C4-2B (cell line): ENCODE measurements around the gene LCE6A.

Source experiments
- H3K27ac ChIP-seq: fragments of 450-650 bp; 2 replicates; pipeline ENCODE4 v1.5.1; 2017
- ZFX ChIP-seq: fragments of 450-650 bp; IDR thresholded peaks from 2 replicates; pipeline ENCODE4 v1.6.1; 2017
- TF ChIP-seq, protein P1 (sequence below): fragments of 450-650 bp; conservative IDR thresholded peaks from 2 replicates; pipeline ENCODE4 v1.5.1; 2017; ENCODE audit warnings: mild to moderate bottlenecking

The LCE6A gene

GRCh38 chr1:152873495-152873894, 30.8 kb downstream of the LCE6A start:
- no peak overlapping the region for H3K27ac ChIP-seq
- TF ChIP-seq, protein P1, sequence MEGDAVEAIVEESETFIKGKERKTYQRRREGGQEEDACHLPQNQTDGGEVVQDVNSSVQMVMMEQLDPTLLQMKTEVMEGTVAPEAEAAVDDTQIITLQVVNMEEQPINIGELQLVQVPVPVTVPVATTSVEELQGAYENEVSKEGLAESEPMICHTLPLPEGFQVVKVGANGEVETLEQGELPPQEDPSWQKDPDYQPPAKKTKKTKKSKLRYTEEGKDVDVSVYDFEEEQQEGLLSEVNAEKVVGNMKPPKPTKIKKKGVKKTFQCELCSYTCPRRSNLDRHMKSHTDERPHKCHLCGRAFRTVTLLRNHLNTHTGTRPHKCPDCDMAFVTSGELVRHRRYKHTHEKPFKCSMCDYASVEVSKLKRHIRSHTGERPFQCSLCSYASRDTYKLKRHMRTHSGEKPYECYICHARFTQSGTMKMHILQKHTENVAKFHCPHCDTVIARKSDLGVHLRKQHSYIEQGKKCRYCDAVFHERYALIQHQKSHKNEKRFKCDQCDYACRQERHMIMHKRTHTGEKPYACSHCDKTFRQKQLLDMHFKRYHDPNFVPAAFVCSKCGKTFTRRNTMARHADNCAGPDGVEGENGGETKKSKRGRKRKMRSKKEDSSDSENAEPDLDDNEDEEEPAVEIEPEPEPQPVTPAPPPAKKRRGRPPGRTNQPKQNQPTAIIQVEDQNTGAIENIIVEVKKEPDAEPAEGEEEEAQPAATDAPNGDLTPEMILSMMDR, result no peak
- TF ChIP-seq ZFX, result no peak

DNA sequence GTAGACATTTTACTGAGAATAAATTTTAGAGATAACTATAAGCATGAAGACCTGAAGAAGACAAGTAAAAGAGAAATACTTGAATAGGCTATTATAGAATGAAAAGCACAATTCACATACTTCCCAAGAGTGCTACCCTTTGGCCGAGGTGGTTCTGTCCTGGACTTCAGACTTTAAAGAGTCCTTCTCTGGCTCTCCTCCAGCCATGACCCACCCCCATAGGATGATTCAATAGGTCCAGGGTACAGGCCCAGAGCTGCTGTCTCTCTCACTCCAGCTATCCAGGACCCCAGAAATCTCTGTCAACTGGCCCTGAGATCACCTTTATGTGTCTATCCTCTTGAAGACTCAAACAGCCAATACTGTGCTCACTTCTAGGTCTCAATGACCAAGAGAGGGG, 34.2 kb downstream of the LCE6A start:
- H3K27ac ChIP-seq, result no peak overlapping the region
- TF ChIP-seq, protein P1, result no peak
- TF ChIP-seq ZFX, result no peak

- no peak within 1 kb of the TSS for H3K27ac ChIP-seq
- TF ChIP-seq, protein P1, result peak; percentile 52
- no peak for TF ChIP-seq ZFX
These were observed 35.4 kb downstream of the LCE6A start, which contains the start of gene SMCP for GRCh38 chr1:152878042-152878441. Gene SMCP (plus strand): TSS chr1:152878322. CDS start chr1:152884423, 6,101 bp downstream.

DNA sequence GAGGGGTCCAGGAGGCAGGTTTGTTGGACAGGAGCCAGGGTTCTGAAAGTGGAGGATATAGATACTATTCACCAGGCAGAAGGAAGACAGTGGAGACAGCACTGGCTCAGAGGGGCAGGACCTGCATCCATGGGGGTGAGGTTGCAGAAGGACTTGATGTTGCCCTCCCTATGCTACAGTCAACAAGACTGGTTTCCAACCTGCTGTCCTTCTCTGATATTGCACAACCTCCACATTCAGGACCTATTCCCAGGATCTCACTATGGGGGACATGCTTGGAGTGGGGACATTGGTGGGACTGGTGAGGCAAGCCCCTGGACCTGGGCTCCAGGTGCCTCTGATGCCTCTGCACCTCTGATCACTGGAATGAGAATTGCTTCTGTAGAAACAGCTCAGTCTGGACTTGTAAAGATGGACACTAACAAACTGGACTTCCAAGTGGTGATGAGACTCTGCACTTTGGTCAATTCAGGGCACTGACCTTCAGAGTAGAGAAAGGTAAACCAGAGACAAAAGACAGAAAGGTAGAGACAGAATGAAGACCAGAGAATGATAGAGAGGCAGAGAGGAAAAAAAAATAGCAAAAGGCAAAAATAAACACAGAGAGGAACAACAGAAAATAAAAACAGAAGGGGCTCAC, 37.0 kb downstream of the LCE6A start:
- H3K27ac ChIP-seq, result no peak overlapping the region
- TF ChIP-seq, protein P1, result no peak
- no peak for TF ChIP-seq ZFX

DNA sequence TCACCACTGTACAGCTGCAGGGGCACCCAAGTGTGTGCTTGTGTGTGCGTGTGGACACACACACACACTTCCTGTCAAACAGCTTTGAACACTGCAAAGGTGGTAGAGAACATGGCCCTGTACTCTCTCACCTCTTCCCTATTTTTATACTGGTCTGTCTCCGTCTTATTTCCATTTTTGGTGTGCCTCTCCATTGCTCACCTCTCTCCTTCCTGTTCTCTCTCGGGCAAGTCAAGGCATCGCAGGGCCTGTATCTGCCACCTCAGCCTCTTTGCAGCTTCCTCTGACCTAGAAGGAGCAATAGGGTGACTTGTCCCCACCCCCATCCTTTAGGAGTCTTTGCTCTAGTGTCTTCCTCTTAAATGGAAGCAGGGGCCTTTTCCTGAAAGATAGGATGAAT, 37.7 kb downstream of the LCE6A start:
- H3K27ac ChIP-seq, result no peak overlapping the region
- no peak for TF ChIP-seq ZFX
- TF ChIP-seq, protein P1, result no peak

- no peak overlapping the region for H3K27ac ChIP-seq
- no peak for TF ChIP-seq ZFX
- TF ChIP-seq, protein P1, result no peak
These were observed 38.3 kb downstream of the LCE6A start for GRCh38 chr1:152880907-152881306.

DNA sequence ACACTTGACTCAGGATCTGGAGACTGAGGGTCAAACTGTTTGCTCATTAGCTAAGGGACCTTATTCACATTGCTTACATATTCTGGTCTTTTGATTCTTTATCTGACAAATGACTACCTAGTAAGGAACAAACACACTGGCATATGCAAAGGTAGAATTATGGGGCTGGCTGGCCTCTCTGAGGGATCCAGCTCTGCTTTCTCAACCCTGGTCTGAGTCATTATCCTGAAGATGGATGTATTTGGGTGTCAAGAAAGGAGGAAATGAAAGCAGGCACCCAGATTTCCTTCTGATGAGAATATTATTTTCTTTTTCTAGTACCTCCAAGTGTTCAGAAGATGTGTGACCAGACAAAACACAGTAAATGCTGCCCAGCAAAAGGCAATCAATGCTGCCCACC, 41.4 kb downstream of the LCE6A start:
- no peak for TF ChIP-seq ZFX
- TF ChIP-seq, protein P1, result no peak
- no peak overlapping the region for H3K27ac ChIP-seq
